Activated T-cell treated with anti-CD3 and anti-CD28 coated beads for 1 hour (primary cell): ENCODE measurements around the gene PBX1.

Source experiments
- DNase-seq: peaks from one replicate; pipeline ENCODE4 v3.0.0-alpha.2; 2020; ENCODE audit warnings: low read depth

The PBX1 gene

DNA sequence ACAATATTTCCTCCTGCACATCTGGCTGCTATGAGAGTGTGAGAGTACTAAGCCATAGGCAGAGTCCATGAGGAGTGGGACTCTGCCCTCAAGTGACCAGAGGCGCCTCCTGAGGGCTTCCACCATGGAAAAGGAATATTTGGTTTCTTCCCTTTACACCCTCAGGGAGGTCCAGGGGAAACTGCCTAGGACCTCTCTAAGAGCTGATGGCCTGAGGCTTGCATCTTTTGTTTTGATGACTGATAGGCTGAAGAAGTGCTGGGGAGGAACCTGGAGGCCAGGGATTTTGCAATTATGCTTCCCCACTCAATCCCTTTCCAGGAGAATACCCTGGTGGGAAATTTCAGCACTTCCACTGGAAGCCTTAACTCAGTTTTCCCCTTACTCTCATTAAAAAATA is 111.0 kb downstream of the PBX1 start:
- DNase-seq = no peak

- no peak for DNase-seq
Observed at GRCh38 chr1:164670786-164671185, 111.8 kb downstream of the PBX1 start.

DNA sequence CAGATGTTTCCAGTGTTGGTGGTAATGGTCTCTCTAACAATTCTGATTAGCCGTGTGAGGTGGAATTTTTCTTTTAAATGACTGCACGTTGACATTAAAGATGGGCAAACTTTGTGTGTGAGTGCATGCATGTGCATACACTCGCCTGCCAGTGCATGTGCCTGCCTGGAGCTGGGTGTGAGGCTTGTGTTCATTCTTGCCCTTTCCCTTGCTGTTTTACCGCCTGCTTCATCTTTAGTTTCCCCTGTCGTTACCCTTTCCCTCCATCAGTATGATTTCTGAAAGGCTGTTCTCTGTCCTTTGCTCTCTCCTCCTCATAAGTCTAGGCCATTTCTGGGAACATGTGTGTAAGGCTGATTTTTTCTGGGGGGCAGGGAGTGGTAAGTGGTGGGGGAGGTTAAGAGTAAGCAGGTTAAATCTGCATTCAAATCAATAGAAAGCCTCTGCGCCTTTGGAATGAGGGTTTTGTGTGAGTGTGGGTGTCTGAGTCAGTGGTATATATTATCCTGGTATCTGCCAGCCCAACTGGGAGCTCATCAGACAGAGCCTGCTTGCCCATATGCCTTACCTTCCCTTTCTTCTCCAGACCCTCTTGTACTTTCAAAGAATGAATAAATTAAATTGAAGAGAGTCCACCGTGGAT is 112.5 kb downstream of the PBX1 start:
- DNase-seq = no peak

DNA sequence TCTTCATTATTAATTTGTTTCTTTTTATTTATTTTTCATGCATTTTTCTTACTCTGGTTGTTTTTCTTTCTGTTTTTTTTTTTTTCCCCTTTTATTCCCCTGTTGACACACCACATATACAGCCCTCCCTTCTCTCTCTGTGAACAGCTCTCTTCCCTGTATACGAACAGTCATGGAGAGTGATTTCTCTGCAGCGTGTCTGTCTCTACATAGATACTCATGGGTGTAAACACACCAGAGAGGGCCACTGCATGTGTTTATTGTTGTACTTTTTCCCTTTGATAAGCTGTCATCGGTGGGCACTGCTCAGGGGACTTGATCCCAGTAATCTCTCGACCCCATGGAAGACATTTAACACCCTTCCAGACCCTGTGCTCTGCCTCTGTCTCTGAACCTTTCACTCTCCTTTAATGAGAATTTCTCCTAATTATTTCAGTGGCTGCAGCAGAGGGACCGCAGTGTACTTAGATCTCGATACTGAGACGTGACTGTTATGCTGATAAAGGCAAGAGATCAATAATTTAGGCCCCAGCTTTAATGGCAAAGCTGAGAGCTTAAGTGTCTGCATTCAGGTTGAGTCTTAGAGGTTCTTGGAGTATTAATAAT is 113.1 kb downstream of the PBX1 start:
- no peak for DNase-seq

DNA sequence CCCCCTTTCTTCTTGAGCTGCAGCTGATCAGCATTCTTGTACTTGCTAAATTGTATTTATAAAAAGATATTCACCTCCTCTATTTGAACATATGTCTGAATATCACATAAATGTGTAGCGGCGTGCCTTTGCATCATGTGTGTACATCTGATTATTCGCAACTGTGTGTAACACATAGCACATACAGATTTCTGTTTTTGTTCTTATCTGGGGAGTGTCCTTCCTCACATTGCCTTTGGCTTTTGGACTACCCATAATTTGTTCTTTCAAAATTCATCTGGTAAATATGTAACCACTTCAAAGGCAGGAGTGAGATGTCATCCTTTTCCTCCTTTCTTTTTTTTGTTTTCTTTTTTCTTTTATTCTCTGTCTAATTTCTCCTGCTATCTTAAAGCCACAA is 113.6 kb downstream of the PBX1 start:
- DNase-seq = no peak

DNA sequence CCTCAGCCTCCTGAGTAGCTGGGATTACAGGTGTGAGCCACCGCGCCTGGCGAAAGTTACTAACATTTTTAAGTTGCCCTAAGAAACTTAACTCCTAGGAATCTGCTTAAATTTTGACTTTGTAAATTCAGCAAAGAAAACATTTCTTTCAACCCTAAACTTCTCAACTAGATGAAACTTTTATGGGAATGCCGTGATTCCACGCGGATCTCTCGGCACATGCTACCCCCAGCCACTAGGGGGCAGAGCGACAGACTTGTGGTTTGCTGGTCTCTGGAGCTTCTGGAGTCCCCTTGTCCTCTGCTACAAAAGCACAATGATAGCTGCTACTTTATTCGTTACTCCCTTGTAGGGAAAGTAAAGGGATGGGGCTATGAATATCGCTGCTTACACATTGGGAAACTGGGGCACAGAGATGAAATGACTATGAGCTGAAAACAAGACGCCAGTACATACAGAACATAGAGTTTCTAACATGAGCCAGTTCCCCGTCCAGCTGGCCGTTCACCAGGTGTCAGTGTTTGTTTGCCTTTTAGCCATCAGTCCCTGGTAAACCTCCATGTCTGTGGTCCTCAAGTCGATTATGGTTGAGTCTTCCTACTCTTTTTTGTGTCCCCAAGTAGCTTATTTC is 114.7 kb downstream of the PBX1 start:
- DNase-seq = no peak

GRCh38 chr1:164675342-164675904 is 116.4 kb downstream of the PBX1 start:
- no peak for DNase-seq

DNA sequence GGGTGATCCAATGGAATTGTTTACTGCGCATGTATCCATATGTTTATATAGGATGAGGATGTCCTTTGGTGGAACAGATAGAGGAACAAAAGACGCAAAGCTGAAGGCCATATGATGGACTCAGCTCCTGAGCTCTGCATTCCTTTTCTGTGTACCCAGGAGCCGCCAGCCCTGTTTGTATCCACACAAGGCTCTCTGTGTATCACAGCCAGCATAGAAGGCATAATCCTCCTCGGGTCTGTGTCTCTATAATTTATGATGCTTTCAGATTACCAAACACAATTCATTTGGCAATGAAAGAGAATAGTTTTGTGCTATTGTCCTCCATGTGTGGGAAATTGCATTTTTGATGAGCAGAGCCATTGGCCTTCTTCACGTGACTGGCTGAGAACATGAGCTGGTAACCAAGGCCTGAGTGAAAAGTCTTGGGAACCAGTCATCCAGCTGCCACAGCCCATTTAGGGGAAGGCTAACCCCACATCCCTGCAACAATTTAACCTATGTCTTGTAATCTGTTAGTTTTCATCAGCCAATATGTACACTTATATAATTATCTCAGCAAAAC is 119.2 kb downstream of the PBX1 start:
- DNase-seq = no peak

DNA sequence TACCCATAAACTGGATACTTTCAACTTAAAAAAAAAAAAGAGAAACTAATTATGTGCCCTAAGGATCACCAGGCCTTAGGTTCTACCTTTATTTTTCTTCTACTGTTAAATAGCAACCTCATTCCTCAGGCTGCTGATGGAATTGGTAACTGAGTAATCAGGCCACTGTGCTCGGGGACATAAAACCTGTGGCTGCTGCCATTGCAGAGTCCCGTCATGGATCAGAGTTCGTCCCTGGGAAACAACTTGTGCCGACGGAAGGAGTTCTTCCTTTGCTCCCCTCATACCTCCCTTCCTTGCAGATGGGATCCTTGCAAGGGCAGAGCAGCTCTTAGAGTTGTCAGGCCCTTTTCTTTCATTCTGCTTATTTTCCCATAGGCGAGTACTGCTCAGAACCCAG is 123.6 kb downstream of the PBX1 start:
- no peak for DNase-seq

DNA sequence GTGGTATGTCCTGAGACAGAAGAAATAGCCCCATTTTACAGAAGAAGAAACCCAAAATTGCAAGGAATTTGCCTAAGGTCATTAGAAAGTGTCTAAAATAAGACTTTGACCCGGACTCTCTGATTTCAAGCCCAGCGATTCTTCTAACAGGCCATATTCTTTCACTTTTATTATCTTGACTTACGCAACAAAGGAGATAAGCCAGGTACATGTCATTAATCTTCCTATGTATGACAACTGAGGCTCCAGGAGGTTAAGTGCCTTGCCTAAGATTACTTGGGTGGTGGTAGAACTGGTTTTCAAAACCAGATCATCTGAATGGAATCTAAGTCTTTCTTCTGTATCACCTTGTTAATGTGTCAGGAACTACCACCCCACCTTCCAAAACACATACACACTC is 124.3 kb downstream of the PBX1 start:
- no peak for DNase-seq

GRCh38 chr1:164685266-164686035 is 126.5 kb downstream of the PBX1 start:
- DNase-seq = no peak

DNA sequence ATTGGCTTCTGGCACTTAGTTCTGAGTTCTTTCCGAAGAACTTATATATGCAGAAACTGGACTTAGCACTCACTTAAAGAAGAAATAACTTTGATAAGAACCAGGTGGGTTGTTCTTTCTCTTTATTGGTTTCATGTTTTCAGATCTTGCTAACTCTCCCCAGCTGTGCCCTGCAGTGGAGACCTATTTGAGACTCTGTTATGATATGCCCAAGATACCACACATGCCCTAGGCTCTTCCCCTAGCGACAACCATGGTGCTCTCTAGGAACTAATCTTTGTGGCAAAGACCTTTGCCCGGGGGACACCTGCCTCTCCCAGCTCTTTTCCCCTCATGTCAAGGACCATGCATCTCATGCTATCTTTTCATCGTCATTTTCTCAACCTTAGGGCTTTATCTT is 128.8 kb downstream of the PBX1 start:
- no peak for DNase-seq

GRCh38 chr1:164688791-164689190 is 129.8 kb downstream of the PBX1 start:
- no peak for DNase-seq

- DNase-seq = no peak
Observed at GRCh38 chr1:164689672-164690511, 130.9 kb downstream of the PBX1 start.

- DNase-seq = no peak
Observed at GRCh38 chr1:164692420-164692819, 133.4 kb downstream of the PBX1 start.

- DNase-seq = no peak
Observed at GRCh38 chr1:164693564-164694359, 134.8 kb downstream of the PBX1 start.

GRCh38 chr1:164694505-164694904 is 135.5 kb downstream of the PBX1 start:
- DNase-seq = no peak

DNA sequence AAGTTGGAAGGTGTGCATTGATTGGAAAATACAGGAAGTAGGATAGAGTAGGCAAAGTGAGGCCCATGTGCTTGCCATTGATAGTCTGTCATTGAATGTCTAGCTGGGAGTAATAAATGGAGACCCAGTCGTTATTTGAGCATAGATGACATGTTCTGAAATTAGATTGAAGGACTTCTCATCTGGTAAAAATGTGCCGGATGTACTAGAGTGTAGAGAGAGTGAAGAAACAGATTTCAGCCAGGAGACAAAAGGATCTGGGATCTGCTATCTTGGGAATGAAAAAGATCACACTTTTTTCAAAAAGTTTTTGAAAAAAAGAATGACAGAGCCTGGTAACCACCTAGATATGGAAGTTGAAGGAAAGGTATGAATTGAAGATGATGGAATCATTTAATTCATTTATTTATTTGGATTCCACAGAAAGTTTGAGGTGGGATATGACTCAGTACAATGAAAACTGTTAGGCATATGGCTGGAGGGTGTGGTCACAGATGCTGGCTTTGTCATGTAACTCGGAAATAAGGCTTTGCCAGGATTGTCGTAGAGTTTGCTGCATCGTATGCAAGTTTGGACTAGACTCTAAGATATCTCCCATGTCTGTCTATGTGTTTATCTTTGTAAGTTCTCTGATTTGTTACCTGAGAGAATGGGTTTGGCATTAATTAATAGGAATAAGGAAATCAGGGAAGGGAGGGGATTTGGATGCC is 137.1 kb downstream of the PBX1 start:
- DNase-seq = no peak

DNA sequence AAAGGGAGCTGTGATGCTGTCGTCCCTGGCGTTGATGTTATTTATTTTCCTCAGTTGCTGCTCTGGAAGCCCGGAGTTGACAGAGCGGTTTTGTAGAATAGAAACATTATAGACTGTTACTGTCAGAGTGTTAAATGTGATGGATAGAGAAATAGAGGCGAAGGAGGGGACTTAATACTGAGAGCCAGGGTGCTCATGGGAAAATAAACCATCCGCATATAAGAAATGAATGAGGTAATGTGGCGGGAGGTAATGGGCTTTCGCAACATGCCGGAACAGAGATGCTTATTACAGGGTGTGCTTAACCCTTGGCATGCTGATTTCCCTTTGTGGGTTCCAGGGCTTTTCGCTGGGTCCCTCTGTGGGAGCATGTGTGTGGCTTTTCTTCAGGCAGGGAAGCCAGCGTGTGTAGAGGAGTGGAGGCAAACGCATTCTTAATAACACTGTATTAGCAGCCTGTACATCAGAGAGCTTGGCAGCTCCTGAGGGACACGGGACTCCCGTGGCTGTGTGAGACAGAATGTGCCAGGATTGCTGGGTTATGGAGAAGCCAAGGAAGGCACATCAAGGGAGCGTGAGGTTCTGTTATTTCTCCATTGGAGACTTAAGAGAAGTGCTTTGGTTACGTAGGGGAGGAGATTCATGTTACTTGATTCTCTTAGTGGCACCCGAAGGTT is 141.0 kb downstream of the PBX1 start:
- DNase-seq = no peak
